ENCODE measurements around the gene STX1A. TPM values are rescaled to one million over a fixed set of nuclear protein-coding genes. Genes with fewer than 3 reads are reported as not detected.

Gene STX1A
- total and polyA plus RNA-seq, 2 experiments from 2014 or later: 10.9 to 12.0 TPM

GRCh38 chr7:73699370-73700068 is 19.9 kb downstream of the STX1A start:
- Histone ChIP-seq H3K9ac (no peak overlapping the region), H3K36me3 (ENCODE audit: low read depth) (peaks cover 13% of the 10 kb centered on the region; the same call in 1 of the 2 replicates), H3K4me1 (ENCODE audit: insufficient read depth) (no peaks in the 10 kb centered on the region), H4K20me1 (ENCODE audit: insufficient read depth) (no peaks in the 10 kb centered on the region), H3K9me3 (ENCODE audit: low read depth) (no peaks in the 10 kb centered on the region), H3K79me2 (ENCODE audit: insufficient read depth) (no peaks in the 10 kb centered on the region), H3K4me2 (ENCODE audit: unreplicated experiment) (no peak overlapping the region), H3K27me3 (replicated peaks; ENCODE audit: insufficient read depth) (no peaks in the 10 kb centered on the region), H3K9me2 (ENCODE audit: insufficient read depth) (no peaks in the 10 kb centered on the region), H2AFZ (no peak overlapping the region), H3K4me3 (no peak overlapping the region), H3F3A (ENCODE audit: insufficient read depth) (0 out of 2 replicates have a peak, but pooled peaks cover 12% of the 10 kb centered on the region), H3K27ac (no peak overlapping the region)
- WGBS, 2 experiments (ENCODE audit: low coverage in 1 of 2, low lambda C conversion rate in 2 of 2, missing lambda C conversion rate in 2 of 2): 86 to 90% methylated on average over 14 to 15 of the region's 15 CpGs
- no peak for DNase-seq
- TF ChIP-seq EZH2 (IDR thresholded peaks at IDR 0.05; ENCODE audit: insufficient read depth, poor library complexity, severe bottlenecking) (no peak), EZH2phosphoT487 (IDR thresholded peaks at IDR 0.05; ENCODE audit: insufficient read depth, low read depth) (no peak)
- in situ Hi-C loops (cut with MboI): no loop called here

- Histone ChIP-seq H3K9me3 (ENCODE audit: low read depth) (no peaks in the 10 kb centered on the region), H3K4me2 (ENCODE audit: unreplicated experiment) (no peak overlapping the region), H3K4me3 (no peak overlapping the region), H3K36me3 (ENCODE audit: low read depth) (peaks cover 13% of the 10 kb centered on the region; the same call in 1 of the 2 replicates), H3K9me2 (ENCODE audit: insufficient read depth) (no peaks in the 10 kb centered on the region), H3F3A (ENCODE audit: insufficient read depth) (0 out of 2 replicates have a peak, but pooled peaks cover 12% of the 10 kb centered on the region), H3K4me1 (ENCODE audit: insufficient read depth) (no peaks in the 10 kb centered on the region), H3K27me3 (replicated peaks; ENCODE audit: insufficient read depth) (no peaks in the 10 kb centered on the region), H4K20me1 (ENCODE audit: insufficient read depth) (no peaks in the 10 kb centered on the region), H3K79me2 (ENCODE audit: insufficient read depth) (no peaks in the 10 kb centered on the region), H3K27ac (no peak overlapping the region), H3K9ac (no peak overlapping the region), H2AFZ (no peak overlapping the region)
- DNase-seq: no peak
- 76 to 79% methylated on average over 6 to 7 of the region's 7 CpGs for WGBS, 2 experiments (ENCODE audit: low coverage in 1 of 2, low lambda C conversion rate in 2 of 2, missing lambda C conversion rate in 2 of 2)
- TF ChIP-seq EZH2 (IDR thresholded peaks at IDR 0.05; ENCODE audit: insufficient read depth, poor library complexity, severe bottlenecking): no peak
- in situ Hi-C loops (cut with MboI): no loop called here
These were observed 21.1 kb downstream of the STX1A start for GRCh38 chr7:73698410-73698809.

GRCh38 chr7:73696372-73696771 is 23.1 kb downstream of the STX1A start:
- WGBS, 2 experiments (ENCODE audit: low coverage in 1 of 2, low lambda C conversion rate in 2 of 2, missing lambda C conversion rate in 2 of 2): 79 to 87% methylated on average over 4 of the region's 4 CpGs
- Histone ChIP-seq H3K36me3 (ENCODE audit: low read depth) (peaks cover 5% of the 10 kb centered on the region; the same call in 1 of the 2 replicates), H3K9me2 (ENCODE audit: insufficient read depth) (no peaks in the 10 kb centered on the region), H3K79me2 (ENCODE audit: insufficient read depth) (no peaks in the 10 kb centered on the region), H4K20me1 (ENCODE audit: insufficient read depth) (no peaks in the 10 kb centered on the region), H3K9ac (no peak overlapping the region), H3K4me2 (ENCODE audit: unreplicated experiment) (no peak overlapping the region), H3K27me3 (replicated peaks; ENCODE audit: insufficient read depth) (no peaks in the 10 kb centered on the region), H2AFZ (no peak overlapping the region), H3K4me3 (no peak overlapping the region), H3K27ac (no peak overlapping the region), H3K4me1 (ENCODE audit: insufficient read depth) (no peaks in the 10 kb centered on the region), H3F3A (ENCODE audit: insufficient read depth) (0 out of 2 replicates have a peak, but pooled peaks cover 12% of the 10 kb centered on the region), H3K9me3 (ENCODE audit: low read depth) (no peaks in the 10 kb centered on the region)
- no peak for DNase-seq
- TF ChIP-seq EZH2phosphoT487 (IDR thresholded peaks at IDR 0.05; ENCODE audit: insufficient read depth, low read depth) (no peak), EZH2 (IDR thresholded peaks at IDR 0.05; ENCODE audit: insufficient read depth, poor library complexity, severe bottlenecking) (no peak)
- in situ Hi-C loops (cut with MboI): no loop called here

GRCh38 chr7:73690646-73691045 is 28.8 kb downstream of the STX1A start:
- Histone ChIP-seq H4K20me1 (ENCODE audit: insufficient read depth) (no peaks in the 10 kb centered on the region), H3F3A (ENCODE audit: insufficient read depth) (0 out of 2 replicates have a peak, but pooled peaks cover 2% of the 10 kb centered on the region), H3K9ac (no peak overlapping the region), H3K4me2 (ENCODE audit: unreplicated experiment) (no peak overlapping the region), H3K36me3 (ENCODE audit: low read depth) (peaks cover 13% of the 10 kb centered on the region; the same call in 1 of the 2 replicates), H3K27ac (no peak overlapping the region), H3K9me3 (ENCODE audit: low read depth) (no peaks in the 10 kb centered on the region), H3K79me2 (ENCODE audit: insufficient read depth) (peaks cover 21% of the 10 kb centered on the region), H2AFZ (no peak overlapping the region), H3K4me3 (no peak overlapping the region), H3K4me1 (ENCODE audit: insufficient read depth) (no peaks in the 10 kb centered on the region), H3K27me3 (replicated peaks; ENCODE audit: insufficient read depth) (no peaks in the 10 kb centered on the region), H3K9me2 (ENCODE audit: insufficient read depth) (no peaks in the 10 kb centered on the region)
- WGBS, 2 experiments (ENCODE audit: low coverage in 1 of 2, low lambda C conversion rate in 2 of 2, missing lambda C conversion rate in 2 of 2): 93% methylated on average over 7 of the region's 7 CpGs
- no peak for DNase-seq
- TF ChIP-seq EZH2phosphoT487 (IDR thresholded peaks at IDR 0.05; ENCODE audit: insufficient read depth, low read depth): no peak
- no peak for TF ChIP-seq EZH2 (IDR thresholded peaks at IDR 0.05; ENCODE audit: insufficient read depth, poor library complexity, severe bottlenecking)
- in situ Hi-C loops (cut with MboI): no loop called here
